HUES64 (cell line): ENCODE data around the gene GALP. TPM values are rescaled to one million over a fixed set of nuclear protein-coding genes. Genes with fewer than 3 reads are reported as not detected.
"Not testable (repeated sequence)": the region's sequence is repeated elsewhere in the genome, so short reads cannot be mapped to it uniquely, and the experiment has no call there.

ENCODE experiments used
- H3K27ac ChIP-seq: 2 replicates; pipeline ENCODE4 v1.7.0; 2013; ENCODE audit warnings: low read depth, low read length, inconsistent platforms
- H3K27me3 ChIP-seq: 2 replicates; pipeline ENCODE4 v1.6.1; 2013; ENCODE audit warnings: mild to moderate bottlenecking, low read length; ENCODE audit not compliant: insufficient read depth
- H3K36me3 ChIP-seq: 2 replicates; pipeline ENCODE4 v1.6.1; 2013; ENCODE audit warnings: mild to moderate bottlenecking, low read length; ENCODE audit not compliant: insufficient read depth
- H3K4me1 ChIP-seq: 2 replicates; pipeline ENCODE4 v1.6.1; 2013; ENCODE audit warnings: mild to moderate bottlenecking, low read length, moderate library complexity; ENCODE audit not compliant: insufficient read depth
- H3K4me3 ChIP-seq: 2 replicates; pipeline ENCODE4 v1.5.1; 2013; ENCODE audit warnings: mild to moderate bottlenecking, low read length, moderate library complexity
- H3K9ac ChIP-seq: 2 replicates; pipeline ENCODE4 v1.6.1; 2013; ENCODE audit warnings: mild to moderate bottlenecking, low read depth, low read length
- H3K9me3 ChIP-seq: 2 replicates; pipeline ENCODE4 v1.6.1; 2013; ENCODE audit warnings: low read depth, low read length; ENCODE audit not compliant: insufficient read depth
- WGBS: fragments of 150-250, 120-280 bp; methylation state at CpG from one replicate; pipeline ENCODE4 v1.1.7; 2013; ENCODE audit warnings: missing lambda C conversion rate; 5-methylcytosine and 5-hydroxymethylcytosine counted together
- polyA plus RNA-seq, 2 experiments: library from polyadenylated mRNA; stranded (reverse); fragments of 50-300 nt; gene quantifications; one replicate each; pipeline ENCODE4 v1.2.3, GENCODE V29; 2013

GALP gene
- polyA plus RNA-seq (2013, experiment 1 of 2): 3.1 TPM
- polyA plus RNA-seq (2013, experiment 2 of 2): 4.6 TPM

- 52% methylated on average over 15 of the region's 15 CpGs for WGBS
- H3K9me3 ChIP-seq, H3K27ac ChIP-seq, H3K4me3 ChIP-seq, H3K9ac ChIP-seq, H3K27me3 ChIP-seq, H3K36me3 ChIP-seq, H3K4me1 ChIP-seq: not testable (repeated sequence)
These were observed at the start of gene GALP for GRCh38 chr19:56175861-56176307. GALP (plus strand) TSS chr19:56176008; CDS start chr19:56177109, 1,101 bp downstream.

GRCh38 chr19:56126983-56127780, 48.6 kb upstream of the GALP start:
- Histone ChIP-seq H3K4me1 (0 out of 2 replicates have a peak, but pooled peaks cover under 1% of the 10 kb centered on the region), H3K9me3 (no peaks in the 10 kb centered on the region), H3K4me3 (no peak overlapping the region), H3K36me3 (no peaks in the 10 kb centered on the region), H3K27ac (no peak overlapping the region), H3K27me3 (no peaks in the 10 kb centered on the region), H3K9ac (no peak overlapping the region)
- 91% methylated on average over 19 of the region's 19 CpGs for WGBS

GRCh38 chr19:56130006-56130405, 45.8 kb upstream of the GALP start:
- no peaks in the 10 kb centered on the region for H3K27me3 ChIP-seq
- H3K9me3 ChIP-seq: no peaks in the 10 kb centered on the region
- H3K36me3 ChIP-seq: no peaks in the 10 kb centered on the region
- H3K4me3 ChIP-seq: no peak overlapping the region
- no peak overlapping the region for H3K9ac ChIP-seq
- no peak overlapping the region for H3K27ac ChIP-seq
- WGBS: 94% methylated on average over 7 of the region's 7 CpGs
- peaks cover 5% of the 10 kb centered on the region; the same call in 1 of the 2 replicates for H3K4me1 ChIP-seq

- no peak overlapping the region for H3K9ac ChIP-seq
- H3K27me3 ChIP-seq: no peaks in the 10 kb centered on the region
- H3K27ac ChIP-seq: no peak overlapping the region
- H3K4me3 ChIP-seq: no peak overlapping the region
- peaks cover 10% of the 10 kb centered on the region for H3K4me1 ChIP-seq
- H3K36me3 ChIP-seq: no peaks in the 10 kb centered on the region
- WGBS: 97% methylated on average over 8 of the region's 8 CpGs
- no peaks in the 10 kb centered on the region for H3K9me3 ChIP-seq
These were observed 44.2 kb upstream of the GALP start for GRCh38 chr19:56131651-56132050.

- Histone ChIP-seq H3K4me3 (no peak overlapping the region), H3K27me3 (no peaks in the 10 kb centered on the region), H3K36me3 (no peaks in the 10 kb centered on the region), H3K27ac (0 out of 2 replicates have a peak overlapping the region, but pooled peaks have one; percentile 12), H3K4me1 (peaks cover 10% of the 10 kb centered on the region), H3K9ac (peak overlapping the region; percentile 14; the same call in 1 of the 2 replicates), H3K9me3 (no peaks in the 10 kb centered on the region)
- 79% methylated on average over 14 of the region's 14 CpGs for WGBS
These were observed 43.4 kb upstream of the GALP start for GRCh38 chr19:56132316-56132822.

DNA sequence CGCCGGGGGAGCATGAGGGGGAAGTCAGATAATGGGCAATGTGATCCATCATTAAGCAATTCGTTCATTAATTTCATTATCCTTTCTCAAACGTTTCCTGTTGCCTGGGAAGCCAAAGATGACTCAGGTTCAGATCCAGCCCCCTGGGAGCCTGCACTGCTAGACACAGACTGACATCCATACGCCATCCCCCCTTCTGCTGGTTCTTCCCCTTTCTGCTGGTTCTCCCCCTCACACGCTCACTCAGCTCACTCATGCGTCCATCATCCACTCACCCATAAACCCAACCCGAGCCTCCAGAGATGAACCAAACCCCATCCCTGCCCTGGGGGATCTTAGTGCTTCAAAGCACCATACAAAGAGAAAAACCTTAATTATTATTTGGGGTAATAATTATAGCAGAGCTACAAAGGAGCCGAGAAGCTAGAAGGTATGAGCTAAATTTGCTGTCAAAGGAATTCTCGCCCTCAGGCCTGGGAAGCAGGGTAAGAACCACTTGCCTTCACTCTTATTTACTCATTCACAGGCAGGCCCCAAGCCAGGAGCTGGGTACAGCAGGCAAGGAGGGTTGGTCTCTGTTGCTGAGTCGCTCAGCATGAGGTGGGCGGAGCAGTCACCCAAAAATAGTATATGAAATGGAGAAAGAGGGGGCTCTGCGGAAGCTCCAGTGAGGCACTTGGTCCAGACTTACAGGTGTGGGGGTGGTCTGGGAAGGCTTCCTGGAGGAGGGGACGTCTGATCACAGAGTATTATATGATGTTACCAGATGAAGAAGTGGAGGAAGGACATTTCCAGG, 41.8 kb upstream of the GALP start:
- Histone ChIP-seq H3K9ac (no peak overlapping the region), H3K36me3 (no peaks in the 10 kb centered on the region), H3K4me3 (no peak overlapping the region), H3K9me3 (no peaks in the 10 kb centered on the region), H3K4me1 (peaks cover 10% of the 10 kb centered on the region), H3K27me3 (no peaks in the 10 kb centered on the region), H3K27ac (no peak overlapping the region)
- WGBS: 85% methylated on average over 14 of the region's 14 CpGs

DNA sequence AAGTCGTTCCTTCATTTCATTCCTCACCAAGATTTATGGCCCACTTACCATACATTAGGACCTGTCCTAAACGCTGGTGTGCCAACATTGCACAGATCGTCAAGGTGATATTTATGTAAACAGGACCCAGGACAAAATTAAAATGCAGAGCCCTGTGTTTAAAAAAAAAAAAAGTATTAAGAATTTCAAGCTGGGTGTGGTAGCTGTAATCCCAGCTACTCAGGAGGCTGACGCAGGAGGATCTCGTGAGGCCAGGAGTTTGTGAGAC, 41.2 kb upstream of the GALP start:
- Histone ChIP-seq H3K36me3 (no peaks in the 10 kb centered on the region), H3K27me3 (no peaks in the 10 kb centered on the region), H3K4me3 (no peak overlapping the region), H3K9me3 (no peaks in the 10 kb centered on the region), H3K4me1 (peaks cover 10% of the 10 kb centered on the region), H3K9ac (no peak overlapping the region), H3K27ac (no peak overlapping the region)
- 94% methylated on average over 5 of the region's 5 CpGs for WGBS

- H3K4me1 ChIP-seq: peaks cover 10% of the 10 kb centered on the region
- H3K27ac ChIP-seq: peak overlapping the region; percentile 74; the same call in 1 of the 2 replicates
- no peaks in the 10 kb centered on the region for H3K9me3 ChIP-seq
- H3K9ac ChIP-seq: no peak overlapping the region; the same call in 1 of the 2 replicates
- 12% methylated on average over 10 of the region's 10 CpGs for WGBS
- no peaks in the 10 kb centered on the region for H3K36me3 ChIP-seq
- no peaks in the 10 kb centered on the region for H3K27me3 ChIP-seq
- H3K4me3 ChIP-seq: no peak overlapping the region
These were observed 39.4 kb upstream of the GALP start for GRCh38 chr19:56136362-56136761.

DNA sequence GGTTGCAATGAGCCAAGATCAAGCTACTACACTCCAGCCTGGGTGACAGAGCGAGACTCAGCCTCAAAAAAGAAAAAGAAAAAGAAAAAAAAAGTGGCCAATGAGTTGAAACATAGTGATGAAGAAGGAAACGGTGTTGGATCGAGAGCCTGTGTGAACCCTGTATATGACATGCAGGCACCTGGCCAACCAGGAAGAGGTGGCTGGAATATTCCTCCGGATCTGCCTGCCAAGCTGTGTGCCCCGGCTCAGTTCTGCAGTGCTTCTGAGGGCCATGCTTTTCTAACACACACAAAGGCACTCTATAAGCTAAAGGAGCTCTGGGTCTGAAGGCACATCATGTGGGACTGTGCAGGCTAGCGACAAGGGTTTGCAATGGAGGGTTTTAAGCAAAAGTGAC, 38.4 kb upstream of the GALP start:
- Histone ChIP-seq H3K27ac (no peak overlapping the region), H3K27me3 (no peaks in the 10 kb centered on the region), H3K4me3 (no peak overlapping the region), H3K9me3 (no peaks in the 10 kb centered on the region), H3K4me1 (peaks cover 11% of the 10 kb centered on the region), H3K9ac (no peak overlapping the region), H3K36me3 (no peaks in the 10 kb centered on the region)
- WGBS: 95% methylated on average over 6 of the region's 6 CpGs

DNA sequence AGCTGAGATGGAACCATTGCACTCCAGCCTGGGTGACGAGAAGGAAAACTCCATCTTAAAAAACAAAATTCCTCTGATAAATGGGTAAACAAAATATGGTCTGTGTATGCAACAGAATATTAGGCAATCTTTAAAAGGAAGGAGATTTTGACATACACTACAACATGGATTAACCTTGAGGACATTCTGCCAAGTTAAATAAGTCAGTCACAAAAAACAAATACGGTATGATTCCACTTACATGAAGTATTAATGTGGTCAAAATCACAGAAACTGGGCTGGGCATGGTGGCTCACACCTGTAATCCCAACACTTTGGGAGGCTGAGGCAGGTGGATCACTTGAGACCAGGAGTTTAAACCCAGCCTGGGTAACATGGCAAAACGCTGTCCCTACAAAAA, 37.7 kb upstream of the GALP start:
- H3K27me3 ChIP-seq: no peaks in the 10 kb centered on the region
- no peak overlapping the region for H3K9ac ChIP-seq
- no peak overlapping the region for H3K4me3 ChIP-seq
- 88% methylated on average over 2 of the region's 3 CpGs for WGBS
- H3K36me3 ChIP-seq: no peaks in the 10 kb centered on the region
- no peak overlapping the region for H3K27ac ChIP-seq
- no peaks in the 10 kb centered on the region for H3K9me3 ChIP-seq
- peaks cover 9% of the 10 kb centered on the region for H3K4me1 ChIP-seq
